HG02588 (cell line): Measurements from ENCODE around the gene RNU6-1.

Experiments used
- ATAC-seq: cut with Tn5 transposase; IDR thresholded peaks from one replicate; pipeline ENCODE4 v1.9.1; 2021; ENCODE audit warnings: mild to moderate bottlenecking, moderate library complexity; ENCODE audit not compliant: unreplicated experiment

Gene RNU6-1

GRCh38 chr15:67834581-67835296 lies 5.1 kb downstream of the RNU6-1 start:
- ATAC-seq: no peak

GRCh38 chr15:67833710-67834511 lies 5.9 kb downstream of the RNU6-1 start:
- no peak for ATAC-seq

DNA sequence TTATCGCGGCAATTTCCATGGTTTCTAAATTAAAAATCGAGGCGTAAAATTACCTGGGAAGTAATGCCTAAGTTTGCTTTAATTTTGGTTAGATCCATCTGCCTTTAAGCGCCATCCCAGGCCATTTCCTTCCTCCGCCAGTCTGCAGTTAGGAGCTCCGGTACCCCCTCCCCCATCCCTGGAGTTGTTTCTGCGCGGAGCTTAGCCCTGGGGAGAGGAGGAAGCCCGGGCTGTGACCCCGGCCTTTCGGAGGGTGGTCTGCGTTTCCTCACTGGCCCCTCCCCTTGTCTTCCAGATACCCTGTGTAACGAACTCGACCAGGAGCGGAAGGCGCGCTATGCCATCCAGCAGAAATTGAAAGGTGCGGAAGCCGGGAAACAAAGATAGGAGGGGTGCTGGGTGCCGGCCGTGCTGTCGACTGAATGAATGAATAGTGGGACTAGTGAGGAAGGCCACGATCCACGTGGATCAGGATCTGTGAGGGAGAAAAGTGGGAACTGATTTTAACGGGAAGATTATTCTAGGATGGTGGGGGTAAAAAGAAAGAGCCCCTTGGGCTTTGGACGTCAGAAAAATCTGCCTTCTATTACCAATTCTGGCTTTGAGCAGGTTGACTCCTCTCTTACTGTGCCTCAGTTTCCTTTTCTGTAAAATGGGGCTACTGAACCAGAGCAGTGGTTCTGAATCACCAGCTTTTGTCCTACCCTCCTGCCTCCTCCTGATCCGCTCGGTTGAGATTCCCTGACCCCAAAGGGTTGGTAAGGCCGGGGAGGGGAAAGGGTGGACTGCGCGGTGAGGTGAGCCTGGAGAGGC lies 6.7 kb downstream of the RNU6-1 start:
- ATAC-seq: no peak

- ATAC-seq: no peak
Observed at GRCh38 chr15:67832031-67832551, 7.8 kb downstream of the RNU6-1 start.

DNA sequence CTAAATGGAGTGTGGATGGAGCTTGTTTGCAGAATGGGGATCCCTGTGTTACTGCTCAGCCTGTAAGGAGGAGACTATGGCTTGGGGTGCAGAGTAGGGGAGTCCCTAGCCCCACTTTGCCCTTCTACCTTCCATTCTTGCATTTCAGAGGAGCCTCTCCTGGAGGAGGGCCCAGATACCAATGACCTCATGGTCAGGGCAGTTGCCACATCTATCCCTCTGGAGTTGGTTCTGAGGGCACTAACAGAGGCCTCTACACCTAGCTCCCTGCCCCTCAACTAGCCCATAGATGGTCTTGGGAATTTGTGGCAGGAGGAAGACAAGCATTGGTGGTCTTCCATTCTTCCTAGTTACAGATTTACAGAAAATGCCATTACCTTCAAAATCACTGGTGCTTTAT lies 8.5 kb downstream of the RNU6-1 start:
- ATAC-seq: no peak

GRCh38 chr15:67829647-67830504 lies 10.0 kb downstream of the RNU6-1 start:
- no peak for ATAC-seq

- no peak for ATAC-seq
Observed at GRCh38 chr15:67828969-67829646, 10.7 kb downstream of the RNU6-1 start.

GRCh38 chr15:67828278-67828968 lies 11.4 kb downstream of the RNU6-1 start:
- ATAC-seq: no peak

- no peak for ATAC-seq
Observed at GRCh38 chr15:67827562-67828277, 12.1 kb downstream of the RNU6-1 start.

DNA sequence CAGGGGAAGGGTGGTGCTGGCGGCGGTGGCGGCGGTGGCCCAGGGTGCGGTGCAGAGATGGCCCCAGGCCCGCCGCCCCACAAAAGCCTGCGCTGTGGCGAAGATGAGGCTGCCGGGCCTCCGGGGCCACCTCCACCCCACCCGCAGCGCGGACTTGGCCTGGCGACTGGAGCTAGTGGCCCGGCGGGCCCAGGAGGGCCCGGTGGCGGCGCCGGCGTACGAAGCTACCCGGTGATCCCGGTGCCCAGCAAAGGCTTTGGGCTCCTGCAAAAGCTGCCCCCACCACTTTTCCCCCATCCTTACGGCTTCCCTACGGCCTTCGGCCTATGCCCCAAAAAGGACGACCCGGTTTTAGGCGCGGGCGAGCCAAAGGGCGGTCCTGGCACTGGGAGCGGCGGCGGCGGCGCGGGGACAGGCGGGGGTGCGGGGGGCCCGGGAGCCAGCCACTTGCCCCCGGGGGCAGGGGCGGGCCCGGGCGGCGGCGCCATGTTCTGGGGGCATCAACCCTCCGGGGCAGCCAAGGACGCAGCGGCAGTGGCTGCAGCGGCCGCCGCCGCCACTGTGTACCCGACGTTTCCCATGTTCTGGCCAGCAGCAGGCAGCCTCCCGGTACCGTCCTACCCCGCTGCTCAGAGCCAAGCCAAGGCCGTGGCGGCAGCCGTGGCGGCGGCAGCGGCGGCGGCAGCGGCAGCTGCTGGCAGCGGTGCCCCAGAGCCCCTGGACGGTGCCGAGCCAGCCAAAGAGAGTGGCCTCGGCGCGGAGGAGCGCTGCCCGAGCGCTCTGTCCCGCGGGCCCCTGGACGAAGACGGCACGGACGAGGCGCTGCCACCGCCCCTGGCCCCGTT lies 12.9 kb downstream of the RNU6-1 start:
- no peak for ATAC-seq

- ATAC-seq: no peak
Observed at GRCh38 chr15:67825881-67826716, 13.7 kb downstream of the RNU6-1 start.

- ATAC-seq: no peak
Observed at GRCh38 chr15:67824976-67825880, 14.6 kb downstream of the RNU6-1 start, which contains the start of gene SKOR1. TSS of gene SKOR1 (plus strand) at chr15:67825509. CDS start at chr15:67825603, 94 bp downstream.

GRCh38 chr15:67824197-67824968 lies 15.5 kb downstream of the RNU6-1 start:
- ATAC-seq: no peak

DNA sequence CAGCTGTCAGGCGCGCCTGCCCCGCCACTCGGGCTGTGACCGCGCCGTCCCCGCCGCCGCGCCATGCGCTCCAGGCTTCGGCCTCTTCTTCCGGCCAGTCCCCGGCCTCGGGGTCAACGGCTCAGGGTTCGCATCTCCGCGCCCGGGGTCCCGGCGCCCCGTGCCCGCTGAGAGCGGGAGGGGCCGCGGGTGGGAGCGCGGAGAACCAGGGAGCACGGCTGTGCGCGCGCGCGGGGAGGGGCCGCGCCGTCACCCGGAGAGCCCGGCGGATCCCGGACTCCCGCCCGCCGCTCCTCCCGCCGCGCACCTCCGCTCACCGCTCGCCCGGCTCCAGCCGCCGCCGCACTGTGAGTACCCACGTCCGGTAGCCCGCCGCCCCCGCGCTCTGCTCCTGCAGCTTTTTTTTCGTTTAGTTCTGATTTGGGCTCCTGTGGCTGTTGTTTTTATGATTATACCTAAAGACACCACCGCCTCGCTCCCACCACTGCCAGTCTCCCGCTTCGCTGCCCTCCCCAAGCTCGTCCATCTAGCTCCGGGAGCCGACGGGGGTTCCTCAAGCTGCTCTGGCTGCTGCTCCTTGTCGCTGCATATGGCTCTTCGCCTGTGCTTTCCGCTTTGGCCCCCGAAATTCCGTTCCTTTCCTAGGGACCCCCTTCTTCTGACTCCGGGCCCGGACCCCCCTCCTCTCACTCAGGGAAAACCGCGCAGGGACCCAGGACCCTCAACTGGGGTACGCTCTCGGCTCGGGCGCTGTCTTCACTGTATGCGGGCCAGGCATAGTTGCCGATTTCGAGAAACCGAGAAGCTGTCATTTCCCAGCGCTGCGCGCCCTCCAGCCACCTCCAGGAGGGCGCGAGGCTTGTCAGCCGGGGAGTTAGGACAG lies 16.3 kb downstream of the RNU6-1 start:
- ATAC-seq: no peak
